CD14-positive monocyte (primary cell): ENCODE data around the gene NOP9. TPM values are rescaled to one million over a fixed set of nuclear protein-coding genes. Genes with fewer than 3 reads are reported as not detected.

ENCODE experiments used
- DNase-seq, 3 donors: peaks; one replicate each; pipeline ENCODE4 v3.0.0-alpha.2; 2011 to 2022
- H2AFZ ChIP-seq: 2 replicates; pipeline ENCODE4 v1.6.0; 2012; ENCODE audit warnings: mild to moderate bottlenecking, low read depth, low read length, inconsistent platforms; ENCODE audit not compliant: insufficient read depth, poor library complexity, severe bottlenecking
- H3K27ac ChIP-seq, 2 donors: 1 replicate in 1 of 2; 2 replicates in 1 of 2; pipeline ENCODE4 v1.5.1; 2012 to 2013; ENCODE audit warnings: low read length in 2 of 2, control low read depth in 1 of 2, inconsistent platforms in 1 of 2, low read depth in 1 of 2, mild to moderate bottlenecking in 1 of 2
- H3K27me3 ChIP-seq, 2 donors: one replicate each; pipeline versions ENCODE4 v1.6.0 to v1.6.1; 2011 to 2013; ENCODE audit warnings: low read length in 2 of 2; ENCODE audit not compliant: control insufficient read depth in 2 of 2, insufficient read depth in 2 of 2
- H3K36me3 ChIP-seq, 2 donors: replicated peaks in 1 of 2; 1 replicate in 1 of 2; 2 replicates in 1 of 2; pipeline versions ENCODE4 v1.5.1 to v1.6.1; 2012 to 2013; ENCODE audit warnings: low read length in 2 of 2, control low read depth in 1 of 2, inconsistent platforms in 1 of 2, mild to moderate bottlenecking in 1 of 2; ENCODE audit not compliant: insufficient read depth in 2 of 2, control insufficient read depth in 1 of 2
- H3K4me1 ChIP-seq, 2 donors: 1 replicate in 1 of 2; 2 replicates in 1 of 2; pipeline versions ENCODE4 v1.5.1 to v1.6.1; 2012 to 2013; ENCODE audit warnings: low read length in 2 of 2, control low read depth in 1 of 2, inconsistent platforms in 1 of 2, mild to moderate bottlenecking in 1 of 2, moderate library complexity in 1 of 2; ENCODE audit not compliant: insufficient read depth in 2 of 2, control insufficient read depth in 1 of 2
- H3K4me2 ChIP-seq: replicated peaks from 2 replicates; pipeline ENCODE3; 2012; ENCODE audit warnings: low read length, moderate library complexity, mild to moderate bottlenecking; ENCODE audit not compliant: poor library complexity, severe bottlenecking; ENCODE audit errors: extremely low read depth
- H3K4me3 ChIP-seq, 3 experiments: fragments of 200-600 bp in 1 of 3; sonication (generic) in 1 of 3; replicated peaks in 1 of 3; 1 replicate in 2 of 3; 2 replicates in 1 of 3; pipeline ENCODE4 v1.5.1; 2011 to 2013; ENCODE audit warnings: low read length in 3 of 3, mild to moderate bottlenecking in 3 of 3, control low read depth in 2 of 3, low read depth in 2 of 3, inconsistent platforms in 1 of 3, moderate library complexity in 1 of 3
- H3K79me2 ChIP-seq: 2 replicates; pipeline ENCODE4 v1.6.0; 2012; ENCODE audit warnings: mild to moderate bottlenecking, control low read depth, inconsistent platforms, low read length, moderate library complexity; ENCODE audit not compliant: insufficient read depth
- H3K9ac ChIP-seq: 2 replicates; pipeline ENCODE4 v1.6.0; 2017; ENCODE audit warnings: low read length, mild to moderate bottlenecking; ENCODE audit not compliant: insufficient read depth, poor library complexity, severe bottlenecking
- H3K9me3 ChIP-seq, 2 donors: replicated peaks in 1 of 2; 1 replicate in 1 of 2; 2 replicates in 1 of 2; pipeline versions ENCODE4 v1.5.1 to v1.6.1; 2012 to 2013; ENCODE audit warnings: low read length in 2 of 2, control low read depth in 1 of 2; ENCODE audit not compliant: control insufficient read depth in 1 of 2, insufficient read depth in 1 of 2
- H4K20me1 ChIP-seq: 2 replicates; pipeline ENCODE4 v1.6.0; 2012; ENCODE audit warnings: mild to moderate bottlenecking, low read length, control low read depth, moderate library complexity; ENCODE audit not compliant: insufficient read depth
- H3K27ac Mint-ChIP-seq, 7 donors: one replicate each; pipeline ENCODE4 v1.8.0; 2020; ENCODE audit warnings: mild to moderate bottlenecking in 7 of 7, mixed read lengths in 7 of 7, moderate library complexity in 6 of 7, inconsistent platforms in 2 of 7
- H3K27me3 Mint-ChIP-seq, 3 donors: one replicate each; pipeline ENCODE4 v1.8.0; 2021 to 2022; ENCODE audit warnings: low read depth in 3 of 3, mild to moderate bottlenecking in 3 of 3, mixed read lengths in 3 of 3, moderate library complexity in 3 of 3, inconsistent platforms in 1 of 3
- H3K36me3 Mint-ChIP-seq, 2 donors: one replicate each; pipeline ENCODE4 v1.8.0; 2020; ENCODE audit warnings: mixed read lengths in 2 of 2, inconsistent platforms in 1 of 2, mild to moderate bottlenecking in 1 of 2
- H3K4me1 Mint-ChIP-seq: one replicate; pipeline ENCODE4 v1.8.0; 2020; ENCODE audit warnings: mild to moderate bottlenecking, mixed read lengths
- H3K4me3 Mint-ChIP-seq, 2 donors: one replicate each; pipeline ENCODE4 v1.8.0; 2020; ENCODE audit warnings: mild to moderate bottlenecking in 2 of 2, mixed read lengths in 2 of 2, moderate library complexity in 1 of 2
- H3K9me3 Mint-ChIP-seq, 7 donors: one replicate each; pipeline ENCODE4 v1.8.0; 2020 to 2022; ENCODE audit warnings: mixed read lengths in 7 of 7, mild to moderate bottlenecking in 6 of 7, moderate library complexity in 6 of 7, inconsistent platforms in 2 of 7
- WGBS: methylation state at CpG from one replicate; pipeline ENCODE4 v1.1.5; 2013; ENCODE audit warnings: missing lambda C conversion rate; ENCODE audit not compliant: insufficient coverage; 5-methylcytosine and 5-hydroxymethylcytosine counted together
- intact Hi-C, 2 donors: fragments of 100-400 bp; cut with micrococcal nuclease; formaldehyde crosslinking; loops; one replicate each; pipeline versions ENCODE4 v1.15.0 to v1.15.1; 2023
- polyA plus RNA-seq, 3 donors: library from polyadenylated mRNA; depleted of rRNA in 1 of 3; unstranded in 2 of 3; stranded (reverse) in 1 of 3; fragments of 300-500 nt in 2 of 3; fragments of >200 nt in 1 of 3; fragmentation: Illumina TruSeq in 2 of 3; gene quantifications; 1 replicate in 2 of 3; 2 replicates in 1 of 3; pipeline ENCODE4 v1.2.3, GENCODE V29; 2012 to 2021
- TF ChIP-seq, protein P1 (sequence below): fragments of 200-600 bp; IDR thresholded peaks from one replicate; pipeline ENCODE4 v1.8.0; 2022; ENCODE audit warnings: antibody characterized with exemption, mild to moderate bottlenecking

NOP9 gene
- polyA plus RNA-seq, 3 donors, result 1.2 to 16.6 (median 1.3) TPM

DNA sequence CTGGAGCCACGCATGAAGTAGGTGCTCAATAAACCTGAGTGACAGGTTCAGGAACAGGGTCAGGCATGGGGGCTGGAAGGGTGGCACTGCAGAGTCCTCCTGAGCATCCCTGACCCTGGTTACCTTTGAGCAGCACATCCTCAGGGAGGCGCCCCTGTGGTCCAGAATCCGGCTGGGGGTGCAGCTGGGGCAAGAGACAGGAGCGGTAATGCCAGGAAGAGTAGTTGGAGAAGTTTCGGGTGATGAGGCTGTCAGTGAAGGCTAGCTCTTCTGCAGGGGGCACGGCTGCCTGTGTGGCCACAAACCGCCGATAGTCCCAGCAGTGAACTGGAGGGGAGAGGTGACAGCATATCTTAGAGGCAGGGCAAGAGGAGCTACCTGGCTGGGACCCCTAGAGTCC is 30.3 kb upstream of the NOP9 start:
- Mint-ChIP-seq H3K36me3 (peaks cover 49 to 58% of the 10 kb centered on the region in 2 donors), H3K27ac (no peak overlapping the region), H3K9me3 (peaks cover 0 to 2% (median 0%) of the 10 kb centered on the region in 7 donors), H3K27me3 (peaks cover 0 to 2% (median 0%) of the 10 kb centered on the region in 3 donors), H3K4me1 (peaks cover 41% of the 10 kb centered on the region), H3K4me3 (no peak overlapping the region)
- Histone ChIP-seq H3K4me3 (no peak overlapping the region), H2AFZ (no peak overlapping the region), H3K9ac (no peak overlapping the region), H3K4me2 (no peak overlapping the region), H3K36me3 (peaks cover 55 to 57% of the 10 kb centered on the region in 2 donors), H3K9me3 (no peaks in the 10 kb centered on the region), H3K4me1 (peaks cover 35 to 38% of the 10 kb centered on the region in 2 donors), H3K79me2 (peaks cover 34% of the 10 kb centered on the region), H3K27ac (no peak overlapping the region), H4K20me1 (no peaks in the 10 kb centered on the region), H3K27me3 (no peaks in the 10 kb centered on the region)
- intact Hi-C loops, result no loop called here
- 97% methylated on average over 7 of the region's 8 CpGs for WGBS
- TF ChIP-seq, protein P1, sequence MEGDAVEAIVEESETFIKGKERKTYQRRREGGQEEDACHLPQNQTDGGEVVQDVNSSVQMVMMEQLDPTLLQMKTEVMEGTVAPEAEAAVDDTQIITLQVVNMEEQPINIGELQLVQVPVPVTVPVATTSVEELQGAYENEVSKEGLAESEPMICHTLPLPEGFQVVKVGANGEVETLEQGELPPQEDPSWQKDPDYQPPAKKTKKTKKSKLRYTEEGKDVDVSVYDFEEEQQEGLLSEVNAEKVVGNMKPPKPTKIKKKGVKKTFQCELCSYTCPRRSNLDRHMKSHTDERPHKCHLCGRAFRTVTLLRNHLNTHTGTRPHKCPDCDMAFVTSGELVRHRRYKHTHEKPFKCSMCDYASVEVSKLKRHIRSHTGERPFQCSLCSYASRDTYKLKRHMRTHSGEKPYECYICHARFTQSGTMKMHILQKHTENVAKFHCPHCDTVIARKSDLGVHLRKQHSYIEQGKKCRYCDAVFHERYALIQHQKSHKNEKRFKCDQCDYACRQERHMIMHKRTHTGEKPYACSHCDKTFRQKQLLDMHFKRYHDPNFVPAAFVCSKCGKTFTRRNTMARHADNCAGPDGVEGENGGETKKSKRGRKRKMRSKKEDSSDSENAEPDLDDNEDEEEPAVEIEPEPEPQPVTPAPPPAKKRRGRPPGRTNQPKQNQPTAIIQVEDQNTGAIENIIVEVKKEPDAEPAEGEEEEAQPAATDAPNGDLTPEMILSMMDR, result no peak
- no peak for DNase-seq

DNA sequence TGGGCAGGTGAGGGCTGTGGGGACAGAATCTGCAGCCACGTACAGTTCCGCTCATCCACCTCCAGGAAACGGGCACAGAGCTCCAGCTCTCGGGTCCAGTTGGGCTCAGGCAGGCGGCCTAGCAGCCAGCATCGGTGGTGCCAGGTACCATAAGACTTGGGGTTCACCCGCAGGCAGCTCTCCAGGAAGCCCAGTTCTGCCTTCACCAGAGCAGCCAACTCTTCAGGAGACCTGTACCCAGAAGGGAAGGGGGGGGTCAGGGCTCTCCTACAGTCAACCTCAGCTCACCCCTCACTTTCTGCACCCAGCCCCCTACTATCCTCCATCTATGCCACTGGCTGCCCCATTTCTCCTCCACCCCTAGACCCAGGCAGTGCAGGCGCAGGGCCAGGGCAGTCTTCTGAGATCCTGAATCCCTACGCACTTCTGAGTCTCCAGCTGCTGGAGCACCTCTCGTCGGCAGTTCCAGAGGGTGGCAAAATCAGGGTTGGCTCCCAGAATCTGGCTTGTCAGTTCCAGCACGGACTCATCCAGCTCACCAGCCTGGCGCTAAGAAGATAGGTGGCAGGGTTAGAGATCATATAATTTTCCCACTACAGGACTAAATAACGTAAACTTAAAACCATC is 29.6 kb upstream of the NOP9 start:
- peaks cover 0 to 2% (median 0%) of the 10 kb centered on the region in 3 donors for H3K27me3 Mint-ChIP-seq
- Histone ChIP-seq H3K27ac (no peak overlapping the region), H3K4me3 (no peak overlapping the region), H3K79me2 (peaks cover 34% of the 10 kb centered on the region), H3K9ac (no peak overlapping the region), H2AFZ (no peak overlapping the region), H3K36me3 (peaks cover 50 to 52% of the 10 kb centered on the region in 2 donors), H4K20me1 (no peaks in the 10 kb centered on the region), H3K9me3 (no peaks in the 10 kb centered on the region), H3K4me1 (peaks cover 41 to 45% of the 10 kb centered on the region in 2 donors), H3K4me2 (peak overlapping the region; percentile 85), H3K27me3 (no peaks in the 10 kb centered on the region)
- intact Hi-C loops, result loop anchor here in 1 of 2 donors (2.0 kb wide), 1 partner anchor 27 kb away; the partner anchor contains the start of gene TINF2
- H3K36me3 Mint-ChIP-seq, result peaks cover 43 to 52% of the 10 kb centered on the region in 2 donors
- H3K9me3 Mint-ChIP-seq, result peaks cover 0 to 2% (median 0%) of the 10 kb centered on the region in 7 donors
- no peak for DNase-seq
- peaks cover 44% of the 10 kb centered on the region for H3K4me1 Mint-ChIP-seq
- H3K4me3 Mint-ChIP-seq, result peak overlapping the region in 1 of 2 donors; percentile 24
- TF ChIP-seq, protein P1, result no peak
- WGBS, result 99% methylated on average over 9 of the region's 14 CpGs
- H3K27ac Mint-ChIP-seq, result peak overlapping the region in 1 of 7 donors; percentile 15
